Skeletal muscle tissue (tissue), 4 donors: Measurements from ENCODE around the gene CASQ1. TPM values are rescaled to one million over a fixed set of nuclear protein-coding genes. Genes with fewer than 3 reads are reported as not detected.

ENCODE experiments used
- H3K27ac ChIP-seq: one replicate; pipeline ENCODE4 v1.7.0; 2013; ENCODE audit warnings: mild to moderate bottlenecking, low read depth, low read length, inconsistent platforms
- H3K27me3 ChIP-seq, 3 donors: one replicate each; pipeline ENCODE4 v1.7.0; 2013; ENCODE audit warnings: low read length in 3 of 3; ENCODE audit not compliant: control insufficient read depth in 3 of 3, insufficient read depth in 3 of 3
- H3K36me3 ChIP-seq, 3 donors: one replicate each; pipeline ENCODE4 v1.7.0; 2013; ENCODE audit warnings: low read length in 3 of 3; ENCODE audit not compliant: control insufficient read depth in 3 of 3, insufficient read depth in 3 of 3
- H3K4me1 ChIP-seq, 3 donors: one replicate each; pipeline ENCODE4 v1.7.0; 2013; ENCODE audit warnings: low read length in 3 of 3, mild to moderate bottlenecking in 3 of 3; ENCODE audit not compliant: control insufficient read depth in 3 of 3, insufficient read depth in 3 of 3
- H3K4me3 ChIP-seq, 3 donors: one replicate each; pipeline ENCODE4 v1.7.0; 2013; ENCODE audit warnings: low read length in 3 of 3
- H3K9ac ChIP-seq, 3 donors: one replicate each; pipeline ENCODE4 v1.7.0; 2013; ENCODE audit warnings: low read length in 3 of 3, mild to moderate bottlenecking in 3 of 3, moderate library complexity in 2 of 3, low read depth in 1 of 3
- H3K9me3 ChIP-seq, 3 donors: one replicate each; pipeline ENCODE4 v1.7.0; 2013; ENCODE audit warnings: low read length in 3 of 3; ENCODE audit not compliant: control insufficient read depth in 3 of 3
- total RNA-seq: library from RNA; depleted of rRNA; stranded (reverse); fragments of >200 nt; gene quantifications from one replicate; pipeline ENCODE4 v1.2.3, GENCODE V29; 2014
- donor health status: Osteomylitis.

Gene CASQ1
- total RNA-seq, 1 donor from 2014 or later, result 616 TPM

GRCh38 chr1:160186246-160186645 lies 4.1 kb upstream of the CASQ1 start:
- no peak overlapping the region for H3K9ac ChIP-seq
- H3K4me1 ChIP-seq, result peaks cover 18 to 36% (median 31%) of the 10 kb centered on the region in 3 donors
- H3K27me3 ChIP-seq, result no peaks in the 10 kb centered on the region
- no peak overlapping the region for H3K27ac ChIP-seq
- no peak overlapping the region for H3K4me3 ChIP-seq
- H3K9me3 ChIP-seq, result no peaks in the 10 kb centered on the region
- H3K36me3 ChIP-seq, result peaks cover 0 to 8% (median 4%) of the 10 kb centered on the region in 3 donors

DNA sequence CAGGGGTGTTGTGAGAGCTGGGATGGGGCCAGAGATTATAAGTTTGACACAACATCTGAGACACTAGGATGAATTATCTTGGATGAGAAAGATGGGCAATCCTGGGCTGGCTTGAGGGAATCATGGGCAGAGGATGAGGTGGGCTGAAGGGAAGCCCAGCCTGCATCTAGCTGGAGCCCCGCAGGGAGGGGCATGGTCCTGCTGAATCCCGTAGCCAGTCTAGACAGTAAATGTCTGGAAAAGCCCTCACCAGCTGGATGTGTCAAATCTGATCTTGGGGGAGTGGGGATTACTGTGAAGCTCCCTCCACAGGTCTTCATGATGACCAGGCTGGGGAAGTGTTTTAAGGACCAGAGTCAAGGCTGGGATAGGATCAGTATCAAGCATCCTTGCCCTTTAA lies 3.6 kb upstream of the CASQ1 start:
- no peak overlapping the region for H3K4me3 ChIP-seq
- peak overlapping the region; percentile 96 for H3K27ac ChIP-seq
- no peak overlapping the region for H3K9ac ChIP-seq
- H3K9me3 ChIP-seq, result no peaks in the 10 kb centered on the region
- H3K27me3 ChIP-seq, result no peaks in the 10 kb centered on the region
- peaks cover 18 to 36% (median 31%) of the 10 kb centered on the region in 3 donors for H3K4me1 ChIP-seq
- H3K36me3 ChIP-seq, result peaks cover 0 to 8% (median 4%) of the 10 kb centered on the region in 3 donors

GRCh38 chr1:160187407-160187806 lies 3.0 kb upstream of the CASQ1 start:
- H3K27me3 ChIP-seq, result no peaks in the 10 kb centered on the region
- H3K36me3 ChIP-seq, result peaks cover 0 to 10% (median 4%) of the 10 kb centered on the region in 3 donors
- H3K4me3 ChIP-seq, result no peak overlapping the region
- peak overlapping the region; percentile 96 for H3K27ac ChIP-seq
- H3K4me1 ChIP-seq, result peaks cover 18 to 40% (median 31%) of the 10 kb centered on the region in 3 donors
- no peaks in the 10 kb centered on the region for H3K9me3 ChIP-seq
- peak overlapping the region in 1 of 3 donors; percentile 25 for H3K9ac ChIP-seq

DNA sequence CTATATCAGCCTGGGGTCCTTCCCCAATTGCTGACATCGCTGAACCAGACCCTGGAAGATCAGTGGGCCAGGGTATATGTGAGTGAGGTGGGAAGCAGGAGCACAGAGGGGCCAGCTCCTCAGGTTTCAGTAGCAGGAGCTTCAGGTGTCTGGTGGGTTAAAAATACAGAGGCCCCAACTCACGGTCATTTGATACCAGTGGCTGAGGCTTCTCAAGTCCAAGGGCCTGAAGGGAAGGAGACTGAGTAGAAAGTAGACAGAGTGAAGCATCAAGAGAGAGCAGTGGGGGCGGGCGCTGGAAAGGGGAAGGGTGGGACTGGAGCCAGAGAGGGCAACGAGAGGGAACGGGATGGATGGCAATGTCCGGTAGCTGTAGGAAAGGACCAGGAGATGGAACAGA lies 2.0 kb upstream of the CASQ1 start:
- Histone ChIP-seq H3K4me3 (peak overlapping the region; percentile 74 to 97 (median 82)), H3K36me3 (peaks cover 0 to 10% (median 4%) of the 10 kb centered on the region in 3 donors), H3K4me1 (peaks cover 22 to 46% (median 37%) of the 10 kb centered on the region in 3 donors), H3K9me3 (no peaks in the 10 kb centered on the region), H3K27me3 (no peaks in the 10 kb centered on the region), H3K27ac (peak overlapping the region; percentile 96), H3K9ac (peak overlapping the region in 2 of 3 donors; percentile 28 to 99)

DNA sequence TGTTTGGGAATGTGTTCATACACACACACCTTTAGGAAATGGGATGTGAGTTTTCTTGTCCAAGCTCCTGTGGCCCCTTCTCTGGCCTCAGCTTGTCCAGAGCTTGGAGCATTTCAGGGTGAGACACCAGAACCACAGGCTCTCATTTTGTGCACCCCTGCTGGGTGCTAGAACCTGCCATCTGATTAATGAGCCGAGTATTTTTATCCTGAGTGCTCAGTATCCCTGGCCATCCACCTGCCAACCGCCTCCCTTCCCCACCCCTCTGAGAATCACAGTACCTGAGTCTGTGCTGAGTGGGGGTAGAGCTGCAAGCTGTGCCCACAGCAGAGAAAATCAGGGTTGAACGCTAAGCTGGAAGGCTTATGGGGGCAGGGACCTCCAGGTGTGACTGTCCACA lies 1.4 kb downstream of the CASQ1 start:
- Histone ChIP-seq H3K9me3 (no peaks in the 10 kb centered on the region), H3K9ac (peak overlapping the region; percentile 95 to 99 (median 98)), H3K27ac (peak overlapping the region; percentile 96), H3K4me3 (peak overlapping the region; percentile 82 to 97 (median 93)), H3K36me3 (peaks cover 31 to 42% (median 34%) of the 10 kb centered on the region in 3 donors), H3K4me1 (peaks cover 55 to 72% (median 64%) of the 10 kb centered on the region in 3 donors), H3K27me3 (no peaks in the 10 kb centered on the region)

- peaks cover 35 to 47% (median 36%) of the 10 kb centered on the region in 3 donors for H3K36me3 ChIP-seq
- no peaks in the 10 kb centered on the region for H3K27me3 ChIP-seq
- peaks cover 60 to 73% (median 66%) of the 10 kb centered on the region in 3 donors for H3K4me1 ChIP-seq
- peak overlapping the region; percentile 96 for H3K27ac ChIP-seq
- H3K9ac ChIP-seq, result peak overlapping the region; percentile 95 to 99 (median 98)
- no peaks in the 10 kb centered on the region for H3K9me3 ChIP-seq
- H3K4me3 ChIP-seq, result peak overlapping the region; percentile 82 to 97 (median 93)
Measured at GRCh38 chr1:160192234-160192633, 1.9 kb downstream of the CASQ1 start.

GRCh38 chr1:160193091-160193819 lies 2.9 kb downstream of the CASQ1 start:
- peak overlapping the region; percentile 82 to 97 (median 93) for H3K4me3 ChIP-seq
- H3K4me1 ChIP-seq, result peaks cover 59 to 65% (median 60%) of the 10 kb centered on the region in 3 donors
- no peaks in the 10 kb centered on the region for H3K27me3 ChIP-seq
- H3K27ac ChIP-seq, result peak overlapping the region; percentile 96
- H3K36me3 ChIP-seq, result peaks cover 40 to 47% (median 43%) of the 10 kb centered on the region in 3 donors
- peak overlapping the region; percentile 95 to 99 (median 98) for H3K9ac ChIP-seq
- H3K9me3 ChIP-seq, result no peaks in the 10 kb centered on the region

GRCh38 chr1:160193832-160194736 lies 3.7 kb downstream of the CASQ1 start:
- Histone ChIP-seq H3K36me3 (peaks cover 47 to 54% (median 51%) of the 10 kb centered on the region in 3 donors), H3K9ac (peak overlapping the region; percentile 73 to 85 (median 75)), H3K9me3 (no peaks in the 10 kb centered on the region), H3K27me3 (no peaks in the 10 kb centered on the region), H3K4me1 (peaks cover 58 to 64% (median 59%) of the 10 kb centered on the region in 3 donors), H3K27ac (peak overlapping the region; percentile 96), H3K4me3 (peak overlapping the region; percentile 53 to 97 (median 93))

DNA sequence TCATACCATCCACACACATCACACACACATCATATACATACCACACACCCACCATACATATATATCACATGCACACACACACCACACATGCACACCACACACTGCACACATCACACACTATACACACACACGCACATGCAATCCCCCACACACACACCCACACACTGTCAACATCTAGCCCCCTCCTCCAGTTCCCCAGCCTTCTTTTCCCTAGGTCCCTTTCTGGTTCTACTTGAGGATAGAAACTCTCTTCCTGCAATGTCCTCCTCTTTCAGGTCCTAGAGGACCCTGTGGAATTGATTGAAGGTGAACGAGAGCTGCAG lies 4.3 kb downstream of the CASQ1 start:
- H3K27ac ChIP-seq, result no peak overlapping the region
- peak overlapping the region; percentile 44 to 97 (median 53) for H3K4me3 ChIP-seq
- H3K36me3 ChIP-seq, result peaks cover 54 to 60% (median 57%) of the 10 kb centered on the region in 3 donors
- peaks cover 54 to 59% (median 58%) of the 10 kb centered on the region in 3 donors for H3K4me1 ChIP-seq
- H3K9me3 ChIP-seq, result no peaks in the 10 kb centered on the region
- H3K27me3 ChIP-seq, result no peaks in the 10 kb centered on the region
- peak overlapping the region in 2 of 3 donors; percentile 15 to 47 for H3K9ac ChIP-seq
